Activated CD8-positive, alpha-beta T cell treated with anti-CD3 and anti-CD28 coated beads for 36 hours (primary cell): Measurements from ENCODE around the gene SRA1. TPM values are rescaled to one million over a fixed set of nuclear protein-coding genes. Genes with fewer than 3 reads are reported as not detected.

Source experiments
- ATAC-seq: fragments of 200-7000 bp; cut with Tn5 transposase; one replicate; pipeline ENCODE4 v1.10.0; 2021; ENCODE audit warnings: mild to moderate bottlenecking, moderate library complexity
- CTCF ChIA-PET: fragments of 350-600 bp; sonication (Branson Sonifier 250); formaldehyde crosslinking; loops from one replicate; lab custom pipeline; 2021; ENCODE audit warnings: antibody characterized with exemption; lab: Charles Lee
- POLR2A ChIA-PET: fragments of 350-600 bp; sonication (Branson Sonifier 250); formaldehyde crosslinking; loops from one replicate; lab custom pipeline; 2021; ENCODE audit warnings: antibody characterized with exemption; lab: Charles Lee
- DNase-seq: peaks from one replicate; pipeline ENCODE4 v3.0.0-alpha.2; 2020
- H3K27ac Mint-ChIP-seq: one replicate; pipeline ENCODE4 v1.8.0; 2021; ENCODE audit warnings: mild to moderate bottlenecking, mixed read lengths
- H3K27me3 Mint-ChIP-seq: one replicate; pipeline ENCODE4 v1.8.0; 2021; ENCODE audit warnings: mixed read lengths
- H3K36me3 Mint-ChIP-seq: one replicate; pipeline ENCODE4 v1.8.0; 2021; ENCODE audit warnings: low read depth, mixed read lengths
- H3K4me1 Mint-ChIP-seq: one replicate; pipeline ENCODE4 v1.8.0; 2021; ENCODE audit warnings: low read depth, mixed read lengths
- H3K4me3 Mint-ChIP-seq: one replicate; pipeline ENCODE4 v1.8.0; 2021; ENCODE audit warnings: mild to moderate bottlenecking, moderate library complexity, mixed read lengths
- H3K9me3 Mint-ChIP-seq: one replicate; pipeline ENCODE4 v1.8.0; 2021; ENCODE audit warnings: mixed read lengths
- intact Hi-C: fragments of 100-400 bp; cut with micrococcal nuclease; formaldehyde crosslinking; loops from one replicate; pipeline ENCODE4 v1.10.0; 2022
- total RNA-seq, 2 experiments: library from RNA; stranded (reverse); gene quantifications; one replicate each; pipeline ENCODE4 v1.2.3, GENCODE V29; 2021
- TF ChIP-seq, protein P1 (sequence below): fragments of 200-600 bp; IDR thresholded peaks from one replicate; pipeline ENCODE4 v1.8.0; 2022; ENCODE audit warnings: antibody characterized with exemption, mild to moderate bottlenecking

SRA1 gene
- total RNA-seq, 2 experiments from 2014 or later = 47.8 to 49.5 TPM

DNA sequence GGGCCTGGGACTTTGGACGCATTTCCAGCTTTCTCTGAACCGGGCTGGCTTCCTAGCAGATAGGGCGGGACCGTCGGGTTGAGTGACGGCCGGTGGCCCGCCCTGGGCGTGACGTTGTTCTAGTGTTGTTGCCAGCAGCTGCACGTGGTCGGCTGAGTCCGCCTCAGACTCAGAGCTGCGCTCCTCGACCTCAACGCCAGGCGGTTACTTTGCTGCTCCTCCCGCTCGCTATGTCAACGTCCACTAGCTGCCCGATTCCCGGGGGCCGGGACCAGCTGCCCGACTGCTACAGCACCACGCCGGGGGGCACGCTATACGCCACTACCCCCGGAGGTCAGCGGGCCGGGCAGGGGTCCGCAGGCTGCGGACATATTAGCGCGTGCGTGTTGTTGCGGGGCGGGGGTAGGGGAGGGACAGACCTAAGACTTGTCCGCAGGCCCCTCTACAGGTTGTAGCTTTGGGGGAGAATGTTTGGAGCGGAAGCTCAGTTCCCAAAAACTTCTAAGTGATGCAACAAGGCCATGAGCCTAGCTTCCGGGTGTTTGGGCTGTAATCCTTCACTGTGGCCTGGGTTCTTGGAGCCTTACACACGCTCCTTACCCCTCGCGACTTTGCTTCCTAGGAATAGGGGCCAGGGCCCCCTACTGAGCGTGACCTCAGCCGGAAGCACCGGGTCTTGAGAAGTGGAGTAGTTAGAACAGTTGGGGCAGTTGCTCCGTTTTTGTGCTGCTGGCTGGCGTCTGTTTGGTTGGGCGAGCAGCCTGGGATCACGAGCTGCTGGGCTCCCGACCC, 9.6 kb downstream of the SRA1 start, which contains the start of gene EIF4EBP3:
Gene EIF4EBP3 (plus strand): TSS at position 155 of the 792 bp plus-strand sequence. CDS start 76 bp downstream, at position 231.
- Mint-ChIP-seq H3K36me3 (peaks cover 48% of the 10 kb centered on the region), H3K9me3 (no peaks in the 10 kb centered on the region), H3K27ac (peak within 1 kb of the TSS; percentile 98), H3K4me3 (peak within 1 kb of the TSS; percentile 89), H3K4me1 (peaks cover 41% of the 10 kb centered on the region), H3K27me3 (no peaks in the 10 kb centered on the region)
- ChIA-PET CTCF (interaction anchor here (0.6 to 4.0 kb wide), 17 partner anchors 9 to 175 kb away, joined by 3 to 16 read pairs (median 4); partner anchors contain the start of genes APBB3, CD14, HARS1 and HARS2), POLR2A (interaction anchor here (0.8 to 3.5 kb wide), 17 partner anchors 8 to 146 kb away, joined by 3 to 38 read pairs (median 7); partner anchors contain the start of genes ANKHD1, APBB3, CD14 and HARS1)
- ATAC-seq = peak; percentile 97
- intact Hi-C loops = loop anchor here (5.0 kb wide), 1 partner anchor 90 kb away; the partner anchor contains the start of gene TMCO6
- peak; percentile 94 for DNase-seq
- TF ChIP-seq, protein P1, sequence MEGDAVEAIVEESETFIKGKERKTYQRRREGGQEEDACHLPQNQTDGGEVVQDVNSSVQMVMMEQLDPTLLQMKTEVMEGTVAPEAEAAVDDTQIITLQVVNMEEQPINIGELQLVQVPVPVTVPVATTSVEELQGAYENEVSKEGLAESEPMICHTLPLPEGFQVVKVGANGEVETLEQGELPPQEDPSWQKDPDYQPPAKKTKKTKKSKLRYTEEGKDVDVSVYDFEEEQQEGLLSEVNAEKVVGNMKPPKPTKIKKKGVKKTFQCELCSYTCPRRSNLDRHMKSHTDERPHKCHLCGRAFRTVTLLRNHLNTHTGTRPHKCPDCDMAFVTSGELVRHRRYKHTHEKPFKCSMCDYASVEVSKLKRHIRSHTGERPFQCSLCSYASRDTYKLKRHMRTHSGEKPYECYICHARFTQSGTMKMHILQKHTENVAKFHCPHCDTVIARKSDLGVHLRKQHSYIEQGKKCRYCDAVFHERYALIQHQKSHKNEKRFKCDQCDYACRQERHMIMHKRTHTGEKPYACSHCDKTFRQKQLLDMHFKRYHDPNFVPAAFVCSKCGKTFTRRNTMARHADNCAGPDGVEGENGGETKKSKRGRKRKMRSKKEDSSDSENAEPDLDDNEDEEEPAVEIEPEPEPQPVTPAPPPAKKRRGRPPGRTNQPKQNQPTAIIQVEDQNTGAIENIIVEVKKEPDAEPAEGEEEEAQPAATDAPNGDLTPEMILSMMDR = peak; percentile 84

- H3K27me3 Mint-ChIP-seq = no peaks in the 10 kb centered on the region
- peak overlapping the region; percentile 89 for H3K4me3 Mint-ChIP-seq
- TF ChIP-seq, protein P1 = no peak
- POLR2A ChIA-PET = interaction anchor here (0.8 to 3.5 kb wide), 16 partner anchors 9 to 145 kb away, joined by 3 to 38 read pairs (median 8); partner anchors contain the start of genes ANKHD1, APBB3, CD14 and HARS1
- DNase-seq (no peak), ATAC-seq (no peak)
- intact Hi-C loops = loop anchor here (5.0 kb wide), 1 partner anchor 90 kb away; the partner anchor contains the start of gene TMCO6
- peaks cover 38% of the 10 kb centered on the region for H3K4me1 Mint-ChIP-seq
- CTCF ChIA-PET = interaction anchor here (0.6 to 4.0 kb wide), 16 partner anchors 8 to 175 kb away, joined by 3 to 16 read pairs (median 4); partner anchors contain the start of genes APBB3, CD14, SLC35A4 and SRA1
- peak overlapping the region; percentile 98 for H3K27ac Mint-ChIP-seq
- H3K9me3 Mint-ChIP-seq = no peaks in the 10 kb centered on the region
- peaks cover 49% of the 10 kb centered on the region for H3K36me3 Mint-ChIP-seq
Observed at GRCh38 chr5:140546851-140547507, 10.3 kb downstream of the SRA1 start.

DNA sequence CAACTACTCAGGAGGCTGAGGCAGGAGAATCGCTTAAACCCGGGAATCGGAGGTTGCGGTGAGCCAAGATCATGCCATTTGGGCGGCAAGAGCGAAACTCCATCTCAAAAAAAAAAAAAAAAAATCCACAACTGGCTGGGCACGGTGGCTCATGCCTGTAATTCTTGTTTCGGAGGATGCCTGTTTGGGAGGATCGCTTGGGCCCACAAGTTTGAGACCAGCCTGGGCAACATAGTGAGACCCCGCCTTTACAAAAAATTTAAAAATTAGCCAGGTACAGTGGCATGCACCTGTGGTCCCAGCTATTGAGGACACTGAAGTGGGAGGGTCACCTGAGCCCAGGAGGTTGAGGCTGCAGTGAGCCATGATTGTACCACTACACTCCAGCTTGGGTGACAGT, 11.7 kb downstream of the SRA1 start:
- POLR2A ChIA-PET = interaction anchor here (2.8 kb wide), 1 partner anchor 97 kb away, joined by 10 read pairs; no protein-coding TSS in a partner anchor
- peaks cover 48% of the 10 kb centered on the region for H3K36me3 Mint-ChIP-seq
- H3K9me3 Mint-ChIP-seq = no peaks in the 10 kb centered on the region
- H3K4me3 Mint-ChIP-seq = no peak overlapping the region
- intact Hi-C loops = loop anchor here (5.0 kb wide), 1 partner anchor 92 kb away; the partner anchor contains the start of gene TMCO6
- H3K27ac Mint-ChIP-seq = no peak overlapping the region
- peaks cover 24% of the 10 kb centered on the region for H3K4me1 Mint-ChIP-seq
- DNase-seq (no peak), ATAC-seq (no peak)
- TF ChIP-seq, protein P1 = no peak
- H3K27me3 Mint-ChIP-seq = no peaks in the 10 kb centered on the region
- CTCF ChIA-PET = interaction anchor here (0.6 to 4.0 kb wide), 2 partner anchors 36 to 89 kb away, joined by 3 to 16 read pairs; no protein-coding TSS in a partner anchor

- DNase-seq (no peak), ATAC-seq (no peak)
- intact Hi-C loops = loop anchor here (5.0 kb wide), 1 partner anchor 92 kb away; the partner anchor contains the start of gene TMCO6
- TF ChIP-seq, protein P1 = no peak
- ChIA-PET POLR2A (interaction anchor here (0.6 to 0.8 kb wide), 2 partner anchors 8 to 33 kb away, joined by 3 to 4 read pairs; no protein-coding TSS in a partner anchor), CTCF (no interaction called here)
- Mint-ChIP-seq H3K4me1 (peaks cover 19% of the 10 kb centered on the region), H3K4me3 (no peak overlapping the region), H3K36me3 (peaks cover 43% of the 10 kb centered on the region), H3K27ac (no peak overlapping the region), H3K27me3 (no peaks in the 10 kb centered on the region), H3K9me3 (no peaks in the 10 kb centered on the region)
Observed at GRCh38 chr5:140544986-140545385, 12.3 kb downstream of the SRA1 start.
